H1 (cell line): ENCODE measurements around the gene CDC42SE2. TPM values are rescaled to one million over a fixed set of nuclear protein-coding genes. Genes with fewer than 3 reads are reported as not detected.

Source experiments
- CTCF ChIA-PET: fragments of 300-600 bp; sonication (Branson Sonifier 250); formaldehyde crosslinking; loops from one replicate; lab custom pipeline; 2021; ENCODE audit not compliant: partially characterized antibody; lab: Charles Lee
- POLR2A ChIA-PET: fragments of 300-600 bp; sonication (Branson Sonifier 250); formaldehyde crosslinking; loops from one replicate; lab custom pipeline; 2021; ENCODE audit warnings: inconsistent platforms; ENCODE audit not compliant: partially characterized antibody; lab: Charles Lee
- DNase-seq, 2 experiments: peaks; one replicate each; pipeline versions ENCODE4 v3.0.0 to v3.0.0-alpha.2; 2010 to 2022; ENCODE audit warnings: low spot score in 2 of 2, low read depth in 1 of 2, mixed read lengths in 1 of 2
- FAIRE-seq: peaks from 2 replicates; lab custom pipeline; 2011; peaks lifted over from hg19 to GRCh38; lab: Jason Lieb, UNC
- H2AFZ ChIP-seq: 2 replicates; pipeline ENCODE4 v1.8.1; 2012; ENCODE audit warnings: low read length, inconsistent platforms
- H2AK5ac ChIP-seq: 2 replicates; pipeline ENCODE4 v1.6.1; 2013; ENCODE audit warnings: low read depth, low read length
- H2BK120ac ChIP-seq: replicated peaks from 2 replicates; pipeline ENCODE3; 2013; ENCODE audit warnings: low read depth, low read length, inconsistent platforms
- H2BK12ac ChIP-seq: 2 replicates; pipeline ENCODE4 v1.6.1; 2013; ENCODE audit warnings: low read depth, low read length
- H2BK15ac ChIP-seq: 2 replicates; pipeline ENCODE4 v1.6.1; 2013; ENCODE audit warnings: low read length
- H2BK20ac ChIP-seq: 2 replicates; pipeline ENCODE4 v1.6.1; 2013; ENCODE audit warnings: low read length
- H2BK5ac ChIP-seq: 2 replicates; pipeline ENCODE4 v1.6.1; 2013; ENCODE audit warnings: low read depth, low read length
- H3K14ac ChIP-seq: 2 replicates; pipeline ENCODE4 v1.6.1; 2013; ENCODE audit warnings: inconsistent platforms; ENCODE audit not compliant: insufficient read length
- H3K18ac ChIP-seq: 2 replicates; pipeline ENCODE4 v1.6.1; 2013; ENCODE audit warnings: low read length; ENCODE audit errors: extremely low read depth
- H3K23ac ChIP-seq: 2 replicates; pipeline ENCODE4 v1.6.1; 2013; ENCODE audit warnings: inconsistent platforms; ENCODE audit not compliant: insufficient read length
- H3K23me2 ChIP-seq: 2 replicates; pipeline ENCODE4 v1.6.1; 2013; ENCODE audit warnings: low read depth, low read length
- H3K27ac ChIP-seq: 2 replicates; pipeline ENCODE4 v1.6.1; 2011; ENCODE audit warnings: low read depth, low read length, inconsistent platforms
- H3K27me3 ChIP-seq, 4 experiments: replicated peaks in 1 of 4; 1 replicate in 1 of 4; 2 replicates in 3 of 4; pipeline versions ENCODE4 v1.6.1 to v1.8.1; 2011 to 2013; ENCODE audit warnings: low read length in 3 of 4, mild to moderate bottlenecking in 3 of 4, inconsistent platforms in 2 of 4, mixed read lengths in 2 of 4, moderate library complexity in 1 of 4; ENCODE audit not compliant: control insufficient read depth in 3 of 4, insufficient read depth in 3 of 4; ENCODE audit errors: extremely low read depth in 1 of 4
- H3K36me3 ChIP-seq, 4 experiments: 2 replicates each; pipeline versions ENCODE4 v1.6.1 to v1.8.1; 2011 to 2013; ENCODE audit warnings: mild to moderate bottlenecking in 4 of 4, low read length in 3 of 4, moderate library complexity in 2 of 4, control low read depth in 1 of 4, inconsistent platforms in 1 of 4; ENCODE audit not compliant: insufficient read depth in 4 of 4, control insufficient read depth in 2 of 4
- H3K4ac ChIP-seq: replicated peaks from 2 replicates; pipeline ENCODE3; 2013; ENCODE audit warnings: low read length, low read depth, mixed read lengths, inconsistent platforms; ENCODE audit not compliant: insufficient read length
- H3K4me1 ChIP-seq, 4 experiments: replicated peaks in 1 of 4; 1 replicate in 1 of 4; 2 replicates in 3 of 4; pipeline versions ENCODE4 v1.6.1 to v1.8.1; 2011 to 2013; ENCODE audit warnings: low read length in 3 of 4, inconsistent platforms in 2 of 4, mixed read lengths in 1 of 4; ENCODE audit not compliant: insufficient read depth in 4 of 4, control insufficient read depth in 3 of 4
- H3K4me2 ChIP-seq, 2 experiments: 2 replicates each; pipeline versions ENCODE4 v1.6.1 to v1.8.1; 2011 to 2013; ENCODE audit warnings: low read depth in 2 of 2, low read length in 2 of 2, control low read depth in 1 of 2, inconsistent platforms in 1 of 2, mild to moderate bottlenecking in 1 of 2; ENCODE audit not compliant: insufficient read depth in 1 of 2
- H3K4me3 ChIP-seq, 4 experiments: fragments of 200-600, 300-600 bp in 1 of 4; sonication (generic), shearing (Covaris generic), sonication (Bioruptor Twin) in 1 of 4; 2 replicates each; pipeline versions ENCODE4 v1.5.1 to v1.8.1; 2011 to 2016; ENCODE audit warnings: low read length in 4 of 4, low read depth in 3 of 4, control low read depth in 2 of 4, inconsistent platforms in 2 of 4, mild to moderate bottlenecking in 2 of 4, mixed read lengths in 1 of 4, moderate library complexity in 1 of 4; ENCODE audit not compliant: insufficient read depth in 2 of 4; ENCODE audit errors: extremely low read depth in 1 of 4
- H3K56ac ChIP-seq: replicated peaks from 2 replicates; pipeline ENCODE3; 2013; ENCODE audit warnings: low read depth, mild to moderate bottlenecking, mixed read lengths, low read length, inconsistent platforms; ENCODE audit not compliant: insufficient read length
- H3K79me1 ChIP-seq: 2 replicates; pipeline ENCODE4 v1.6.1; 2013; ENCODE audit warnings: low read depth, low read length, control low read depth
- H3K79me2 ChIP-seq, 2 experiments: 2 replicates each; pipeline versions ENCODE4 v1.6.1 to v1.8.1; 2012 to 2013; ENCODE audit warnings: low read length in 2 of 2, mild to moderate bottlenecking in 2 of 2, inconsistent platforms in 1 of 2; ENCODE audit not compliant: insufficient read depth in 2 of 2, control insufficient read depth in 1 of 2
- H3K9ac ChIP-seq, 4 experiments: replicated peaks in 1 of 4; 1 replicate in 1 of 4; 2 replicates in 3 of 4; pipeline versions ENCODE4 v1.6.1 to v1.8.1; 2011 to 2013; ENCODE audit warnings: low read depth in 3 of 4, low read length in 3 of 4, control low read depth in 2 of 4, mild to moderate bottlenecking in 2 of 4, moderate library complexity in 2 of 4, inconsistent platforms in 1 of 4; ENCODE audit errors: extremely low read depth in 1 of 4
- H3K9me3 ChIP-seq, 2 experiments: 2 replicates each; pipeline versions ENCODE4 v1.6.1 to v1.8.1; 2012 to 2013; ENCODE audit warnings: mild to moderate bottlenecking in 2 of 2, moderate library complexity in 2 of 2, control low read depth in 1 of 2, inconsistent platforms in 1 of 2, low read depth in 1 of 2, low read length in 1 of 2, mixed read lengths in 1 of 2; ENCODE audit not compliant: insufficient read depth in 2 of 2
- H4K20me1 ChIP-seq, 2 experiments: replicated peaks in 1 of 2; 2 replicates each; pipeline versions ENCODE3 to v1.8.1; 2011 to 2013; ENCODE audit warnings: inconsistent platforms in 2 of 2, low read length in 2 of 2, mild to moderate bottlenecking in 1 of 2; ENCODE audit not compliant: insufficient read depth in 2 of 2, control insufficient read depth in 1 of 2
- H4K5ac ChIP-seq: 2 replicates; pipeline ENCODE4 v1.6.1; 2013; ENCODE audit warnings: low read length, low read depth, mixed read lengths, inconsistent platforms; ENCODE audit not compliant: insufficient read length
- H4K8ac ChIP-seq: 2 replicates; pipeline ENCODE4 v1.8.0; 2013; ENCODE audit warnings: mild to moderate bottlenecking, moderate library complexity, low read length, inconsistent platforms; ENCODE audit not compliant: insufficient read depth; ENCODE audit errors: extremely low read depth
- H4K91ac ChIP-seq: replicated peaks from 2 replicates; pipeline ENCODE3; 2013; ENCODE audit warnings: low read length, mixed read lengths, inconsistent platforms; ENCODE audit not compliant: insufficient read length
- CBX5 ChIP-seq: fragments of 300-800, 300-1000 bp; sonication (generic); IDR thresholded peaks from 2 replicates; pipeline ENCODE4 v1.7.1; 2016; ENCODE audit warnings: antibody characterized with exemption, low read length, low read depth
- WGBS, 2 experiments: shearing (Covaris generic) in 1 of 2; methylation state at CpG; one replicate each; pipeline versions ENCODE4 v1.1.6 to v1.1.7; 2013 to 2015; ENCODE audit warnings: low lambda C conversion rate in 2 of 2, mixed read lengths in 2 of 2, inconsistent platforms in 1 of 2, low coverage in 1 of 2, missing lambda C conversion rate in 1 of 2; ENCODE audit not compliant: insufficient replicate concordance in 2 of 2, insufficient coverage in 1 of 2, insufficient read length in 1 of 2; ENCODE audit errors: extremely low coverage in 1 of 2, missing lambda C conversion rate in 1 of 2; 5-methylcytosine and 5-hydroxymethylcytosine counted together
- polyA plus RNA-seq, 7 experiments: library from polyadenylated mRNA; depleted of rRNA in 3 of 7; stranded (reverse) in 5 of 7; unstranded in 2 of 7; fragments of >200 nt in 5 of 7; fragments of 200-250 nt in 2 of 7; gene quantifications; 1 replicate in 5 of 7; 2 replicates in 1 of 7; 4 replicates in 1 of 7; pipeline versions ENCODE4 v1.2.1 to v1.2.3, GENCODE V29; 2011 to 2013; ENCODE audit warnings: missing spikeins in 2 of 7, mixed read lengths in 2 of 7
- total RNA-seq: library from RNA; stranded (reverse); fragmentation: NEBNext Ultra II Directional; extraction: Animal tissue kit (Norgen Biotek cat#: 25700); gene quantifications from 2 replicates; pipeline ENCODE4 v1.2.1, GENCODE V29; 2021

Gene CDC42SE2
- total and polyA plus RNA-seq, 2 of the 8 experiments (the other 6 are each of a cell fraction or from before 2014, with no cell fraction given) = 16.7 to 30.8 TPM

DNA sequence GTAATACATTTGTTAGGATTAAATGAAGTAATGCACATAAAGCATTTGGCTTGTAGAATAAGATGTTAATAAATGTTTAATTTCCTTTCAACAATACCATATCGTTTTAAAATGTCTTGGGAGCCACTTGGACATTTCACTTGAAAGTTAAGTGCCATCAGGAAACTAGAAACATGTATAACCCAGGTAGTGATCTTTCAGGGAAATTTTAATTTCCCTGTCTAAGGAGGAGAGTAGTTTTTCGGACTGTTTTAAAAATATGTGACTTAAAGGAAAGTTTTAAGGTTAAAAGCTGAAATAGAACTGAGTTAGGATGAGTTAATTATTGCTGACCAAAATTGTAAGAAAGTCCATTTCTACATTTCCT lies 18.0 kb downstream of the CDC42SE2 start:
- Histone ChIP-seq H3K4me3 (no peak overlapping the region), H2BK120ac (no peak overlapping the region), H2BK5ac (no peak overlapping the region), H3K79me2 (peaks cover 0 to 59% of the 10 kb centered on the region in 2 experiments; a peak in 2 of 4 replicates), H3K4me1 (no peaks in the 10 kb centered on the region), H4K20me1 (no peaks in the 10 kb centered on the region), H3K18ac (no peak overlapping the region), H3K79me1 (no peaks in the 10 kb centered on the region; the same call in 1 of the 2 replicates), H2AK5ac (no peak overlapping the region), H2AFZ (no peak overlapping the region), H4K91ac (no peak overlapping the region), H3K27me3 (no peaks in the 10 kb centered on the region), H3K23ac (no peak overlapping the region), H3K14ac (no peak overlapping the region), H2BK20ac (no peak overlapping the region), H3K23me2 (no peaks in the 10 kb centered on the region), H3K4me2 (no peak overlapping the region), H3K27ac (no peak overlapping the region)
- DNase-seq = no peak
- ChIA-PET CTCF (no interaction called here), POLR2A (interaction anchor here (1.2 kb wide), 1 partner anchor 18 kb away, joined by 3 read pairs; the partner anchor contains the start of gene CDC42SE2)
- FAIRE-seq = no peak
- 92% methylated on average over 2 of the region's 2 CpGs; no CpG with 5 or more reads in 1 of the 2 experiments for WGBS, 2 experiments
- no peak for TF ChIP-seq CBX5
- TF ChIP-seq, all 59 proteins: peak for 0
- no peak overlapping the region for H3K56ac ChIP-seq
- H3K36me3 ChIP-seq = no peaks in the 10 kb centered on the region
- H3K9me3 ChIP-seq = 0 out of 4 replicates have a peak, but pooled peaks cover 0 to 5% of the 10 kb centered on the region in 2 experiments
- no peak overlapping the region for H4K8ac ChIP-seq
- no peak overlapping the region for H2BK15ac ChIP-seq
- H3K4ac ChIP-seq = no peak overlapping the region
- H4K5ac ChIP-seq = no peak overlapping the region
- H2BK12ac ChIP-seq = no peak overlapping the region
- H3K9ac ChIP-seq = no peak overlapping the region
